GM21381 (cell line): ENCODE results near the gene CDK11B.
"Not testable (repeated sequence)": the region's sequence is repeated elsewhere in the genome, so short reads cannot be mapped to it uniquely, and the experiment has no call there.

Experiments
- ATAC-seq: cut with Tn5 transposase; IDR thresholded peaks from one replicate; pipeline ENCODE4 v1.9.1; 2021; ENCODE audit warnings: mild to moderate bottlenecking, moderate library complexity; ENCODE audit not compliant: unreplicated experiment

Gene CDK11B

GRCh38 chr1:1658583-1659549 lies at the start of gene CDK11B:
Gene CDK11B (minus strand): TSS chr1:1659004. CDS start chr1:1657485, 1,519 bp downstream.
- ATAC-seq = peak; percentile 84

DNA sequence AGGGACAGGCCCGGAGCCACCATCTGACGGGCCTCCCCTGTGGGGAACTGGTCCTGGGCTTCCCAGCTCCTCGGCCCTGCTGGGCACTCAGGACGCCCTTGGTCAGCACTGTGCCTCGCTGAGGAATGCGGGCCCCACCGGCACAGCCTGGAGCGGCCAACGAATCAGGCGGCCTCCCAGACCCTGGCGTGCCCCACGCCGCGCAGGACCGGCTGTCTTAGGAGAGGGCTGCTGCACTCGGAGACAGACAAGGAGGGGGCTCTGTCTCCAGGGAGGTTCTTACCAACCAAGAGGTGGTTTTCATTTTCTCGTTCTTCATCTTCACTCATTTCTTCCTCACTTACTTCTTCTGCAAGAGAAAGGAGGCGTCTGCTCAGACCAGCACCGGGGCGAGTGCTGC lies 49.1 kb upstream of the CDK11B start:
- ATAC-seq = not testable (repeated sequence)

- ATAC-seq = not testable (repeated sequence)
Observed at GRCh38 chr1:1707241-1707640, 48.4 kb upstream of the CDK11B start.

GRCh38 chr1:1705623-1706022 lies 46.8 kb upstream of the CDK11B start:
- not testable (repeated sequence) for ATAC-seq

GRCh38 chr1:1704284-1704957 lies 45.6 kb upstream of the CDK11B start:
- ATAC-seq = not testable (repeated sequence)

DNA sequence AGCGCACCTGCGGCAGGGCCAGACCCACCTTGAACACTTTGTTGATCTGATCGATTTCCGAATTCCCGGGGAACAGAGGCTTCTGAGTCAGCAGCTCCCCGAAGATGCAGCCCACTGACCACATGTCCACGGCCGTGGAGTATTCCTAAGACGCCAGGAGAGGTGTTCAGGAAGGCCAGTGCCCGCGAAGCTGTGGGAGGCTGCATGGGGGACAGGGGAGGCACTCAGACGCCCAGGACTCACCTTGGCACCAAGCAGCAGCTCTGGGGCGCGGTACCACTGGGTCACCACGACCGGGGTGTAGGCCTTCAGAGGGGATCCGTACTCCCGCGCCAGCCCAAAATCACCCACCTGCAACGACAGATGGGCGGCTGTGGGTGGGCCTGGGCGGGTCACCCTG lies 45.0 kb upstream of the CDK11B start:
- ATAC-seq = no peak

- not testable (repeated sequence) for ATAC-seq
Observed at GRCh38 chr1:1702506-1702905, 43.7 kb upstream of the CDK11B start.

GRCh38 chr1:1700557-1700956 lies 41.8 kb upstream of the CDK11B start:
- not testable (repeated sequence) for ATAC-seq

DNA sequence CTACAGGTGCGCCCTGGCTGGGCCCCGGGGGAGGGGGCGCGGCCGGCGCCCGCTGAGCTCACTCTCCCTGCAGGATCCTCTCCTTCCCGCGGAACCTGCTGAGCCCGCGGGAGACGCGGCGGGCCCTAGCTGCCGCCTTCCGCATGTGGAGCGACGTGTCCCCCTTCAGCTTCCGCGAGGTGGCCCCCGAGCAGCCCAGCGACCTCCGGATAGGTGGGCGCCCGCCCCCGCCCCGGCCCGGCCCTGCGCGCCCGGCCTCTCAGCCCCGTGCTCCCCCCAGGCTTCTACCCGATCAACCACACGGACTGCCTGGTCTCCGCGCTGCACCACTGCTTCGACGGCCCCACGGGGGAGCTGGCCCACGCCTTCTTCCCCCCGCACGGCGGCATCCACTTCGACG lies 41.3 kb upstream of the CDK11B start:
- ATAC-seq = not testable (repeated sequence)

- not testable (repeated sequence) for ATAC-seq
Observed at GRCh38 chr1:1699061-1699460, 40.3 kb upstream of the CDK11B start.

DNA sequence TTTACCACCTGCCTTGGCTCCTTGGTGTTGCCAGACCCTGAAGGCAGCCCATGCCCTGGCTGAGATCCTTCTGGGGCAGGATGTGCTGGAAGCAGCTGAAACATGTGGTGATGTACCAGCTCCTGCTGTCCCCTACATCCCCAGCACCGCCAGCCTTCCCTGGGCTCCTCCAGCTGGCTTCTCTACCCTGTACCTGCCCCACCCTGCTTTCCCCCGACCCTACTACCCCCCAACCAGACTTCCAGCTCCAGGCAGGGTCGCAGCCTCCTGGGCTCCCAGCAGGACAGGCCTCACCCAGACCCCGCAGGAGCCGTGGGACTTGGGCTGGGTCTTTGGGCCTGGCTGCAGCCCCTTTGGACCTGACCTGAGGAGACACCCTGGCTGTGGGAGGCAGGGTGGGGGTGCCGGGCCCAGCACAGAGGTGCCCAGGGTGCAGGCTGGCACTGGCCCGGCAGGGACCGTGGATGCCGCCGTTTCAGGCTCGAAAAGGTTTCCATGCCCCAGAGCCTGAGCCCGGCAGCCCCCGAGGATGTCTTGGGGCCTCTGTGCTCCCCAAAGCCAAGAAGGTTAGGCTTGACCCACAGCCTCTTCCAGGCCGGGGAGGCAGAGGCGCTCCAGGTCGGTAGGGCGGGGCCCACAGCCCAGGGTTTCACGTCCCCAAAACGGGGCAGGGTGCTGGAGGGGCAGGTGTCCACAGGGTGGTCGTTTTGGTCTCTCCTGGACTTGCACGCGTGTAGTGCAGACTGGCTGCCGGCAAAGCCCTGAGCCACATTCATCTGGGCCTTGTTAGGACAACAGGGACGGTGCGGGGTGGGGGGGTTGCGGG lies 38.8 kb upstream of the CDK11B start:
- not testable (repeated sequence) for ATAC-seq

GRCh38 chr1:1696431-1697357 lies 37.9 kb upstream of the CDK11B start:
- ATAC-seq = not testable (repeated sequence)

DNA sequence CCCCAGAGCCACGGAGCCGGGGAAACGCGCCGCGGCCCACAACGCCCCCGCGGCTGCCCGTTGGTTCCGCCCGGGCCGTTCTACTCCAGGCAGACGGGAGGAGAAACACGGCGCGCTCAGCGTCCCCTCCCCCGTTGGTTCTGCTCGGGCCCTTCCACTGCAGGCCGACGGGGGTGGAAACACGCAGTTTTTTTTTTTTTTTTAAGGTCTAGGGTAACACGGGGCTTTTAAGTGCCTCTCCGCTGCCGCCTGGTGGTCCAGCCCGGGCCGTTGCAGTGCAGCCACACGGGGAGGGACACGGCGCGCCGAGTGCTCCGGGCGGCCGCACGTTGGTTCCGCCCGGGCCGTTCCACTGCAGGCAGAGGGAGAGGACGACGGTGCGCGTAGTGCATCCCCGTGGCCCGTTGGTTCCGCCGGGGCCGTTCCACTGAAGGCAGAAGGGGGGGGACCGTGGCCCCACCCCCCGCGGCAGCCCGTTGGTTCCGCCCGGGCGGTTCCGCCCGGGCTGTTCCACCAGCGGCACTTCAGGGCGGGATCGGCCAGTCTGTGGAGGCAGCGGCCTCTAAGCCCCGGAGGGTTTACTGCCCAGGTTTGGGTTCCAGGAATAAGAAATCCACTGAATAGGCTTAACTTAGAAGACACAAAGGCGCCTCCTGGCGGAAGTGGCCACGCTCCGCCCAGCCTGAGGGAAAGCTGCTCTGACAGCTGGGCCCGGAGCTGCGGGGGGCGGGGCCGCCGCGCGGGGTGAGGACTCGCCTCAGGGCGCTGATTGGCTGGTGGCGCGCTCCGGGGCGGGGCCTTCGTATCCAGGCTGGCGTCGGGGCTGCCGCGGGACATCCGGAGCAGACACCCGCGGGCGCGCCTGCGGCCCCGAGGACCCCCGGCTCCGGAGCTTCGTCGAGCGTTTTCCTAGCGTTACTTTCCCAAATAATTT lies 34.2 kb upstream of the CDK11B start, which contains the start of gene SLC35E2B:
Gene SLC35E2B, minus strand, starts transcription at position 82 of the 934 bp plus-strand sequence. CDS start 16,096 bp downstream, outside the sequence.
- peak; percentile 74 for ATAC-seq

DNA sequence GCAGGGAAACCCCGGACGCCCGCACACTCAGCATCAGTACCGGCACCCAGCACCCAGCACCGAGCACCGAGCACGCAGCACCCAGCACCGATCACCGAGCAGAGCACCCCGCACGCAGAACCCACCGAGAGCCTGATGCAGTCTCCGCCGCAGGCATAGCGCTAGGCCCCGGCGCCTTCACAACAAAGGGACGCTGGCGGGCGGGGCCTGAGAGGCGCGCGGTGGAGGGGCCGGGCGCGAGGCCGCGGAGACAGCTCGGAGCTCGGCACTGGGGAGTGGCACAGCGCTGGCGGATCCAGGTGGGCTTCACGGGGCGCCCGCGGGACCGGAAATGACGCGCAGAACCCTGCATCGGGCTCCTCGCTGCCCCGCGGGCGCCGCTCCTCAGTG lies 33.5 kb upstream of the CDK11B start:
- ATAC-seq = peak; percentile 43

GRCh38 chr1:1691443-1691842 lies 32.6 kb upstream of the CDK11B start:
- ATAC-seq = not testable (repeated sequence)

GRCh38 chr1:1689526-1689925 lies 30.7 kb upstream of the CDK11B start:
- ATAC-seq = not testable (repeated sequence)

DNA sequence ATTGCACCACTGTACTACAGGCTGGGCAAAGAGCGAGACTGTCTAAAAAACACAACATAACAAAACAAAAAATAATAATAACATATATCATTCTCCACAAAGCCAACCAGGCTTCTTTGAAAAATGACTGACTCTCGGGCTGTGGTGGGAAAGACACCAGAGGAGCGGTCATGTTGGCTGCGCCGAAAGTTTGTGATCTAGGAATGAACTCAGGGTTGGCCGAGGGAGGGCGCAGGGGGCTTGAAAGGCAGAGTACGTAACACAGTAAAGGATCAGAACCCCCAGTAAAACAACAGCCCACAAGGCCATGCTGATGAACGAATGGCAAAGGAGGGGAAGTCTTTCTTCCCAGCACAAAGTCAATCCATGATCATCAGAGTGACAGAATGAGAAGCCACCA lies 29.0 kb upstream of the CDK11B start:
- no peak for ATAC-seq

DNA sequence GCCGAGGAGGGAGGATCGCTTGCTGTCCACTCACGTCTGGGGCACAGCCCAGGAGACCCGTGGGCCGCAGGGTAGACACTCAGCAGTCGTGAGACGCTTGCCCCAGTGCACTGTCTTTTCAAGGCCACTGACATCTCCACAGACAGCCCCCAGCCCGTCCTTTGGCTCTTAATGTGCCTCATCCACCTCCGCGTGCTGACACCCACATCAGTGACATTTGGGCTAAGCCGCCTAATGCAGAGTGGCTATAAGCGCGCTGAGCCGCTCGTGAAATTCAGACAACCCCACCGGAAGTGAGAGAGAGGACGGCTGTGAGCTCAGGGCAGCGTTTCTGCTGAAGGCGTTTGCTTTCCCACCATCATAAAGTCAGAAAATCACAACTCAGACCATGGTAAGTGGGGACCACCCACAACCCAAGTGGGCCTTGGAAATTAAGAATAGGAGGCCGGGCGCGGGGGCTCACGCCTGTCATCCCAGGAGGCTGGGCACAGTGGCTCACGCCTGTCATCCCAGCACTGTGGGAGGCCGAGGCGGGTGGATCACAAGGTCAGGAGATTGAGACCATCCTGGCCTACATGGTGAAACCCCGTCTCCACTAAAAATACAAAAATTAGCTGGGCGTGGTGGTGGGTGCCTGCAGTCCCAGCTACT lies 25.4 kb upstream of the CDK11B start:
- ATAC-seq = no peak
